Omental fat pad (tissue), 4 donors: ENCODE data around the gene TBL1X. TPM values are rescaled to one million over a fixed set of nuclear protein-coding genes. Genes with fewer than 3 reads are reported as not detected.
"Not testable (repeated sequence)": the region's sequence is repeated elsewhere in the genome, so short reads cannot be mapped to it uniquely, and the experiment has no call there.

ENCODE experiments used
- ATAC-seq: fragments of 150-250 bp; one replicate; pipeline ENCODE4 v1.9.1; 2016; ENCODE audit warnings: mild to moderate bottlenecking, moderate library complexity; ENCODE audit not compliant: low FRiP score
- DNase-seq: peaks from one replicate; pipeline ENCODE4 v3.0.0-alpha.2; 2019; ENCODE audit warnings: low spot score
- total RNA-seq, 4 donors: library from RNA; depleted of rRNA; stranded (reverse); fragments of >200 nt; gene quantifications; one replicate each; pipeline ENCODE4 v1.1.0, GENCODE V29; 2016
- TF ChIP-seq, protein P1 (sequence below), 3 donors: fragments of 450-650 bp; IDR thresholded peaks; one replicate each; pipeline ENCODE4 v1.5.1; 2016 to 2017; ENCODE audit warnings: antibody characterized with exemption in 3 of 3, mild to moderate bottlenecking in 3 of 3, moderate library complexity in 2 of 3

Gene TBL1X
- total RNA-seq, 4 donors from 2014 or later: 13.1 to 22.7 (median 16.2) TPM

DNA sequence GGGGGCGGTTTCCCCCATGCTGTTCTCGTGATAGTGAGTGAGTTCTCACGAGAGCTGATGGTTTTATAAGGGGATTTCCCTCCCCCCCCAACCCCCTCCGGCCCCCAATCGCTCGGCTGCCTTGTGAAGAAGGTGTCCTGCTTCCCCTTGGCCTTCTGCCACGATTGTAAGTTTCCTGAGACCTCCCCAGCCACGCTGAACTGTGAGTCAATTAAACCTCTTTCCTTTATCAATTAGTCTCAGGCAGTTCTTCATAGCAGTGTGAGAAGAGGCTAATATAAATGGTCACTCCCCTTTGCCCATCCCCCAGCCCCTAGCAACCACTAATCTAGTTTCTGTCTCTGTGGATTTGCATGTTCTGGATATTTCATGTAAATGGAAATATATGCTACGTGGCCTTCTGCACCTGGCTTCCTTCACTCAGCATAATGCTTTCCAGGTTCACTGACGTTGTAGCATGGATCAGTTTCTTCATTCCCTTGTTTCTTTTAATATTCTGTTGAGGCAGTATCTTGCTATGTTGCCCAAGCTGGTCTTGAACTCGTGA lies 284.4 kb downstream of the TBL1X start:
- TF ChIP-seq, protein P1, sequence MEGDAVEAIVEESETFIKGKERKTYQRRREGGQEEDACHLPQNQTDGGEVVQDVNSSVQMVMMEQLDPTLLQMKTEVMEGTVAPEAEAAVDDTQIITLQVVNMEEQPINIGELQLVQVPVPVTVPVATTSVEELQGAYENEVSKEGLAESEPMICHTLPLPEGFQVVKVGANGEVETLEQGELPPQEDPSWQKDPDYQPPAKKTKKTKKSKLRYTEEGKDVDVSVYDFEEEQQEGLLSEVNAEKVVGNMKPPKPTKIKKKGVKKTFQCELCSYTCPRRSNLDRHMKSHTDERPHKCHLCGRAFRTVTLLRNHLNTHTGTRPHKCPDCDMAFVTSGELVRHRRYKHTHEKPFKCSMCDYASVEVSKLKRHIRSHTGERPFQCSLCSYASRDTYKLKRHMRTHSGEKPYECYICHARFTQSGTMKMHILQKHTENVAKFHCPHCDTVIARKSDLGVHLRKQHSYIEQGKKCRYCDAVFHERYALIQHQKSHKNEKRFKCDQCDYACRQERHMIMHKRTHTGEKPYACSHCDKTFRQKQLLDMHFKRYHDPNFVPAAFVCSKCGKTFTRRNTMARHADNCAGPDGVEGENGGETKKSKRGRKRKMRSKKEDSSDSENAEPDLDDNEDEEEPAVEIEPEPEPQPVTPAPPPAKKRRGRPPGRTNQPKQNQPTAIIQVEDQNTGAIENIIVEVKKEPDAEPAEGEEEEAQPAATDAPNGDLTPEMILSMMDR (IDR thresholded peaks at IDR 0.05): no peak
- DNase-seq (no peak), ATAC-seq (no peak)

DNA sequence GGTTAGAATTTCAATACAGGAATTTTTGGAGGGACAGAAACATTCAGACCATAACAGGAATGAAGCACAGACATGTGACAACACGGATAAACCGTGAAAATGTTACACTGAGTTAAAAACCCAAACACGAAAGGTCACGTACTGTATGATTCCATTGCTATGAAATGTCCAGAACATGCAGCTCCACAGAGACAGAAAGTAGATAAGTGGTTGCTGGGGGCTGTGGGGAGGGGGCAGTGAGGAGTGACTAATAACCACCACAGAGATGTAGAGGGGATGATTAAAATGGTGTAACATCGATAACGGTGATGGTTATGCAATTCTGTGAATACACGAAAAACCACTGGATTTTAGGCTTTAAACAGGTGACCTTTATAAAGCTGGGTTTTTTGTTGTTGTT lies 292.5 kb downstream of the TBL1X start:
- TF ChIP-seq, protein P1 (IDR thresholded peaks at IDR 0.05): no peak
- no peak for ATAC-seq
- DNase-seq: no peak

DNA sequence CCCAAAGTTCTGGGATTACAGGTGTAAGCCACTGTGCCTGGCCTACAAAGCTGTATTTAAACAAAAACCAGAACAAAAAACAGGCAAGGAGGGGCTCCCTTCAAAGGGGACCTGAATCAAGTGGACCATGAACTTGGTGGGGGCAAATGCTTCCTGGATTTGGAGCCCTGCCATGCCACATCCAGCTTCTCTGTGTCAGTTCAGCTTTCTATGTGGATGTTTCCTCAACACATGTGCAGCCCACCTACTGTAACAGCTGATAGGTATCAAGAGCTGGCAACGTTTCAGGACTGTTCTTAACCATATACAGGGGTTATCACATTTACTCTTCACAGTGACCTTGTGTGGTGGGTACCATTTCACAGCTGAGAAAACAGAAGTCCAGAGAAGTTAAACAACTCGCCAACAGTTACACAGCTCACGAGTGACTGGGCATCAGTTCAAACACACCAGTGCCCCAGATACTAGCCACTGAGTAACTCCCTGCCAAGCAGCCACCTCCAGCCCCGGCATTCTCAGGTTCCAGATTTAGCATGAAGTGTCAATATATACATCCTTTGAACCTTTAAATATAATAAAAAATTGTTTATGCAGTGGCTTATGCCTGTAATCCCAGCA lies 293.3 kb downstream of the TBL1X start:
- TF ChIP-seq, protein P1 (IDR thresholded peaks at IDR 0.05): no peak
- ATAC-seq: no peak
- DNase-seq: no peak

DNA sequence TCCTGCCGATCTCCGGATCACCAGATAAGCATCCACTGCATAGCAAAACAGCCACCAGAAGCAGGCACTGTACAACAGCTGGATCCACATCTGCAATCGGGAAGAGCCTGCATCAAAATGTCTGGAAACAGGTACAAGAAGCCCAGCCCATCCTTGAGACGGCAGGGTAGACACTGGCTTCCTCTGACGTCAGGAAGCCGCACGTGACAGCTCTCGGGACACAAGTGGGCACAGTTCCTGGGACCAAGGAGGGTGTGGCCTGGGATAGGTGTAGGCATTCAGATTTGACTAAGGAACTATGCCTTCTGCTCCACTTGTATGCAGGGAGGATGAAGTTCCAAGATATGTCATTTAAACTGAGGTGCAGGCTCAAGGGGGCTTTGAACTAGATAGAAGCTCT lies 294.5 kb downstream of the TBL1X start:
- DNase-seq (no peak), ATAC-seq (no peak)
- TF ChIP-seq, protein P1 (IDR thresholded peaks at IDR 0.05): no peak

DNA sequence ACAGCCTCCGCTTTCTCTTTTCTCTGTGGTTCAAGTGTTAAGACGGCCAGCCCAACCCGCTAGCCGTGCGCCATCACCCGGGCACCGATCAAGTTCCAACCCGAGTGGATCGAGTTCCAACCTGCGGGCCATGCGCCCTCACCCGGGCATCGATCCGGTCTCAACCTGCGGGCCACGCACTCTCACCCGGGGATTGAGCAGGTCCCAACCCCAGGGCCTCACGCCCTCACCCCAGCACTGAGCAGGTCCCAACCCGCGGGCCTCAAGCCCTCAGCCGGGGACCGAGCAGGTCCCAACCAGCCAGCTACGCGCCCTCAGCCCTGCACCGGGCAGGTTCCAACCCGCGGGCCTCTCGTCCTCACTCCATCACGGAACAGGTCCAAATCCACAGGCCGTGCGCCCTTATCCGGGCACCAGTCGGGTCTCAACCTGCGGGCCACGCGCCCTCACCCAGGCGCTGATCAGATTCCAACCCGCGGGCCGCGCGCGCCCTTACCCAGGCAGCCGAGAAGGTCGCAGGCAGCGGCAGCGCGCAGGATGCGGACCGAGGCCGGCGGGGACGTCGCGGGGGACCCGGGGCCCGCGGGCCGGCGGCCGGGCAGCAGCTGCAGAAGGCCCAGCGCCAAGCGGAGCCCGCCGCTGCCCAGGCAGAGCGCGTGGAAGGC lies 300.3 kb downstream of the TBL1X start:
- TF ChIP-seq, protein P1 (IDR thresholded peaks at IDR 0.05): no peak
- DNase-seq: no peak
- peak; percentile 25 for ATAC-seq

DNA sequence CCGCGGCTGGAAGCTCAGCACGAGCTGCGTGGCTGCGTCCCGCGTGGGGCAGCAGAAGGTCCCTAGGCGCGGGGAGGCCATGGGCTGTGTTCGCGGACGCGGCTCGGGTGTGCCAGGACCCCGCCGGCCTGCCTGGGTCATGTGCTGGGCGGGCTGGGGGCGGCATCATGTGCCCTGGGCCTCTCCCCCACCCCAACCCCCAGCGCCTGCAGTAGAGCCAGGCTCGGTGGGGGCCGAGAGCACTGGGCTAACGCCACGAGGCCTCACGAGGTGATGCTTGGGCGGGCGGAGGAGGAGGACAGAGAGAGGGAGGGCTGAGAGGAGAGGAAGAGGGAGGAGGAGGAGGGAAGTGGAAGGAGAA lies 300.9 kb downstream of the TBL1X start, which contains the start of gene GPR143:
TSS of gene GPR143 (minus strand) at position 111 of the 361 bp plus-strand sequence. CDS start at position 81, 30 bp downstream.
- DNase-seq (no peak), ATAC-seq (peak; percentile 46)
- TF ChIP-seq, protein P1 (IDR thresholded peaks at IDR 0.05): no peak

DNA sequence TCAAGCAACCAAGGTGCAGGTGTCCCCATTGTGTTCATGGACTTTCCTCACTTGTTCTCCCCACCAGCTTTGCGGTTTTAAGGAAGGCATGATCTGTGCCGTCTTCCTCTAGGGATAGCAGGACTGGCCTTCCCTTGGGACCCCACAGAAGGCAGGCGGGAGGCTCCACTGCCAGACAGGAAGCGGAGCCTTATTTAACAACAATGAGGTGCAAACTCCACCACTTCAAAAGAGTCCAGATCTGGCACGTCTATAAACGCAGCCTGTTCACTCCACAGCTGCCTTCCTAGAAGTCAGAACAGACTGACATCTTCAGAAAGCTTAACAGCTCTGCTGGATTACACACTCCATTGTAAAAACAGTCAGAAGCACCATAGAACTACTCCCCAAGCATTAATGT lies 302.5 kb downstream of the TBL1X start:
- DNase-seq (no peak), ATAC-seq (no peak)
- TF ChIP-seq, protein P1 (IDR thresholded peaks at IDR 0.05): no peak

DNA sequence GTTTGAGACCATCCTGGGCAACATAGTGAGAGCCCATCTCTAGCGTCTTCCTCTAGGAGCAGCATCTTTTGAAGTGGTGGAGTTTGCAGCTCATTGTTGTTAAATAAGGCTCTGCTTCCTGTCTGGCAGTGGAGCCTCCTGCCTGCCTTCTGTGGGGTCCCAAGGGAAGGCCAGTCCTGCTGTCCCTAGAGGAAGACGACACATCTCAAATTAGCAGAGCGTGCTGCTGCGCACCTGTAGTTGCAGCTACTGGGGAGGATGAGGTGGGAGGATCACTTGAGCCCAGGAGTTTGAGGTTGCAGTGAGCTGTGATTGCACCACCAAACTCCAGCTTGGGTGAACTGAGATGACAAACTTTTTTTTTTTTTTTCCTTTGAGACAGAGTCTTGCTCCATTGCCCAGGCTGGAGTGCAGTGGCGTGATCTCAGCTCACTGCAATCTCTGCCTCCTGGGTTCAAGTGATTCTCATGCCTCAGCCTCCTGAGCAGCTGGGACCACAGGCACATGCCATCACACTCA lies 303.5 kb downstream of the TBL1X start:
- DNase-seq, ATAC-seq: not testable (repeated sequence)
